Loucy (cell line): ENCODE results near the gene GAL3ST3.

Experiments used
- CTCF ChIP-seq: fragments of 200-600 bp; sonication (generic); conservative IDR thresholded peaks from 2 replicates; pipeline ENCODE4 v1.5.1; 2014; ENCODE audit warnings: mild to moderate bottlenecking, antibody characterized with exemption, low read length
- EZH2phosphoT487 ChIP-seq: fragments of 200-600 bp; IDR thresholded peaks from 2 replicates; pipeline ENCODE4 v1.6.1; 2018; ENCODE audit warnings: antibody characterized with exemption, mild to moderate bottlenecking, moderate library complexity, borderline replicate concordance

- TF ChIP-seq CTCF (no peak), EZH2phosphoT487 (no peak)
Measured at GRCh38 chr11:66064571-66064970, 15.6 kb upstream of the GAL3ST3 start.
